ENCODE results near the gene TMIE.
"Not testable (repeated sequence)": the region's sequence is repeated elsewhere in the genome, so short reads cannot be mapped to it uniquely, and the experiment has no call there.

The TMIE gene

DNA sequence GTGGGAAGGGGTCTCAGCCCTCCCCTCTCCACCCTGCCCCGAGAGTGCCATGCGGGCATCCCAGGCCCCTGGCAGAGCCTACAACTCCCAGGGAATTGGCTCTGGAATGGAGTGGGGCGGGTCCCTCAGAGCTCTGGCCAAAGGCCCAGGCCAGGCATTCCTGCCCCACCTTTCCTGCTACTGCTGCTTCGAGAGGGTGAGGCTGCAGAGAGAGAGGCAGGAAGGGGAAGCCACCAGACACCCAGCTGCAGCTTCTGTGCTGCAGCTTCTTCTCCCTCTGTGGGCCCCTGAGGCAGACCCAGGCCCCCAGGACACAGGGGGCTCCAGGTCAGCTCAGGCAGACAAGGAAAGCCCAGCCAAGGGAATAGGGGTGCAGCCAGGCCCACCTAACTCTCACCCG lies 10.4 kb upstream of the TMIE start:
- no peak for DNase-seq

DNA sequence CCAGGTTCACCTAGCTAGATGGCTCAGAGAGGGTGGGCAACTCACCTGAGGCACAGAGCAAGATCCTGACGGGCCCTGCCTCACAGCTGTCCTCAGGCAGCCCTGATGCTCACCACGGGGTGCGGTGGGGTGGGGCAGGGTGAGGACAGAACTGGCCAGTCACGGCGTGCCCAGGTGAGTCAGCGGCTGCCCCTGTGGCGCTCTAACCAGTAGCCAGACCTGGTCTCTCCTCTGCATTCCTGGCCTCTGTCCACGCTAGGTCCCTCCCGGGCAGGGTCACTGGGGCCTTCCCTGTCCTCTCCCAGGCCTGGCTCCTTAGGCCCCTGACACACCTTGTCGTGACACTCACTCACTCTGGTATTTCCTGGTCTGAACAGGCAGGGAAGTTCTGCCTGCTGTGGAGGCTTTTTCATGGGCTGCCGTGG lies 8.6 kb upstream of the TMIE start:
- DNase-seq, result no peak

DNA sequence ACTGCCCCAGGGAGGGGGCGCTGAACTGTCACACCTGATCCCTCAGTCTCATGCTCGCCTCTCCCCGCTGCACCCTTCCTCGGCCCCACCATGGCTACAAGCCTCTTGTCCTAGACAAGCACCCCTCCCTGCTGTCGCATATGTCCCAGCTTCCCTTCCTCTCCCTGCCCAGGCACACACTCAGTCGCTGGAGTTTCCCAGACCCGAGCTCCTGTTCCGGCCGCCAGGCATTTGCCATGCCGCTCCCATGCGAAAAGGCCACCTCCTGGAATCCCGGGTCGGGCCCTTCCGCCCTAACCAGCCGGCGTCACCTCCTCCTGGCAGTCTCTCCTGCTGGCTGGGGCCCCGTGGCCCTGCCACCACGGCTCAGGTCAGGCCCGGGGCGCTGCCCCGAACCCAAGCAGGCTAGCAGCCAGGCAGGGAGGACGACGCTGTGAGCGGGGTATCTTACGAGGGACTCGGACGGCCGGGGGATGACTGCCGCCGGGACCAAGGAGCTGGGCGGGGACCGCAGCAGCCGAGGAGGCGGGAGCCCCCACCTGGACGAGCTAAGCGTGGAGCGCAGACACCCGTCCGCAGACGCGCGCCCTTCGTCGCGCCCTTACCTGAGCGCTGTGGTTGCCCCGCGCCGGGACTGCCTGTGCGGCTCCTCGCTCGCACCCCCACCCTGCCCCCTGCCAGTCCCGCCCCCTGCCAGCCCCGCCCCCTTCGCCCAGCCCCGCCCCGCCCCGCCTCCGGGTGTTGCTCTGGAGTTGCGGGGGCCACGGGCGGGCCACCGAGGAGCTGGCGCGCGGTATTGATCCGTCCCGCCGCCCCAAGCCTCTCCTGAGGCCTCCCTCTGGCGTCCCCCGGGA lies 7.9 kb upstream of the TMIE start, which contains the start of gene ALS2CL:
TSS of gene ALS2CL (minus strand) at position 642 of the 854 bp plus-strand sequence. CDS start 4,239 bp downstream, outside the sequence.
- DNase-seq, result no peak

DNA sequence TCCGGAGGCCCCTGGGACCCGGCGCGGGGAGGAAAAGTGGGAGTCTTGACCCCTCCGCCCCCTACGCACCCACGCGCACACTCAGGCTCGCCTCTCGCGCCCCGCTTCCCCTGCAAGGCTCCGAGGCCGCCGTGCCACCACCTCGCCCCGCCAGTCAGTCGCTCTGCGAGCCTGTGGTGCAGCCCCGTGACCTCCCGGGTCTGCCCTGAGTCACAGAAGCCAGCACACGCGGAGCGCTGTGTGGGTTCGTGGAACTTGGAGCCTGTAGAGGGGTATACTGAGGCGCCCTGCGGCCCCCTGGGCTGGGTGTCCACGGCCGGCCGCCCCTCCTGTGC lies 7.3 kb upstream of the TMIE start:
- no peak for DNase-seq

DNA sequence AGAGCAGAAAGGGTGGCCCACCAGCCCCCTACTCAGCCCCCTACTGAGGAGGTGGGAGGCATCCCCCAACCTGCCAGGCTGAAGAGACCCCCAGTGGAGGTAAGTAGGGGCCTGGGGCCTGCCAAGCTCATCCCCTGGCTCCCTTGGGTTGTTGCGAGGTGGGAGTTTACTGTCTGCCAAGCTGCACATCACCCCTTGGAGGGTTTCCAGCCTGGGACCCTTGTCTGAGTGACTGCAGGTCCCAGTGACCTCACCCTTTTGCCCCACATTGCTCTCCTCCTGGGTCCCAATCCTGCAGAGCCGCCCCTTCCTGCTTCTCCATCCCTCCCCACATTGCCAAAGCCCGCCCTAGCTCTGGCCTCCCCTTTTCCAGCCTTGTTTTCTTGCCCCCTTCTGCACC lies 6.7 kb upstream of the TMIE start:
- DNase-seq, result no peak

DNA sequence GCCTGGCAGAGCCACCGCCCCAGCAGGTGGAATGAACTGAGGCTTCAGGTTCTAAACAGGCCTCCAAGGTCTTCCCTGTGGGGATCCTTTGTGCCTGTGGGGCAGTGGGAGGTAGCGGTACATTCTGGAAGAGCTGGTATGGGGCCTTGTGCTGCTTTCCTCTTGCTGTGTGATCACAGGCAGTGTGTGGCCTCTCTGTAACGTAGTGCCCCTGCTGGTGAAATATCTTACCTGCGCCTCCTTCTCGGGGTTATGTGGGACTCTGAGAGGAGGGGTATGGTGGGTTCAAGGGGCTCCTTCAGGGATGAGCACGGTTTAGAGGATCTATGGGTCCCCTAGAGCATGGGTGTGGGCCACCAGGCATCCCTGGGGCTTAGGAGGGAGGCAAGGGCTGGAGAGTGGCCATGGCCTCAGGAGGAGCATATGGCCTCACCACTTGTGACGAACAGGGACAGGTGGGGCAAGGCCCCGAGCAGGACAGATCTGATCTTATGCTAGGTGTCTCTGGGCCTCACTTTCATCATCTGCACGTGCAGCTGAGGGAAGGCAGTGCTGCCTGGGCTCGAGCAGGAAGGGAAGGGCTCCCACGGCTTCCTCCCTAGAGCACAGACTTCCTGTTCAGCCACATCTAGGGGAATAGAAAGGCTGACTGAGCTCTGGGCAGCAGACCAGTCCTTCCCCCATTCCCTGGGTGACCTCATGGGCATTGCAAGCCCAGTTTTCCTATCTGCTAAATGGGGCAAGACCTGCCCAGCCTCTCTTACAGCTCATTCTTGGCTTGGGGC lies 5.8 kb upstream of the TMIE start:
- no peak for DNase-seq

DNA sequence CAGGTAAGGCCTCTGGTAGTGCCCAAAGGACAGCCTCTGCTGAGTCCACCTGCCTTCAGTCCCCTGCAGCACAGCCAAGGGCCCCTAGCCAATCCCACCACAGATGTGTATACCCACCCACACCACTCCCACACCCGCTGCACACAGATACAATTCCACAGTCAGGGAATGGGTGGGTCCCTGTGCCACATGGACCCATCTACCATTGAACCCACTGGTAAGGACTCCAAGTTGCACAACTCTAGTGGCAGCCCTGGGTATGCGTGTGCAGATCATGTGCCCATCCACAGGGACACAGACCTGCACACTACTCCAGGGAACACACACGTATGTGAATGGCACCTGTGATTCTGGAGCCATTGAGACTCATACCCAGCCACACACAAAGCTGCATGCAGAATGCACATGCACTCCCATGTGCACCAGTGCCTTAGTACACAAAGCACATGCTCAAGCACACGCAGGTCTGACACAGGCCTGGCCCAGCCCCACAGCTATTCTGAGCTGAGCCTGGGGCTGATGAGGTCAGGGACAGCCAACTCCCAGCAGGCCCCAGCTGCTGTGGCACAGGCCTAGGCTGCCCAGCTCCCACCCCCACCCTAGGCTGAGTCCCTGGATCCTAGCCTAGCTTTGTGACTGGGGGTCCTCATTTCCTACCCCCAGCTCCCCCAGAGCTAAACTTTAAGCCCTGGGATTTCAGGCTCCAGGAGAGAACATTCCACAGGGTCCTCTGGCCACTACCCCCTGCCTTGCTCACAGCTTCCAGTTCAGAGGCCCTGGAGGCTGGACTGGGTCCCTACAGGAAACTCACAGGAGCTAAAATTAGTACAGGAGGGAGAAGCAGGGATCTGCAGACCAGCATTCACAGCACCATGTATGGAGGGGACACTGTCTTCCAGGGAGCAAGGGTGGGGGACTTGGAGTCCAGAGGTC lies 5.0 kb upstream of the TMIE start:
- DNase-seq, result no peak

DNA sequence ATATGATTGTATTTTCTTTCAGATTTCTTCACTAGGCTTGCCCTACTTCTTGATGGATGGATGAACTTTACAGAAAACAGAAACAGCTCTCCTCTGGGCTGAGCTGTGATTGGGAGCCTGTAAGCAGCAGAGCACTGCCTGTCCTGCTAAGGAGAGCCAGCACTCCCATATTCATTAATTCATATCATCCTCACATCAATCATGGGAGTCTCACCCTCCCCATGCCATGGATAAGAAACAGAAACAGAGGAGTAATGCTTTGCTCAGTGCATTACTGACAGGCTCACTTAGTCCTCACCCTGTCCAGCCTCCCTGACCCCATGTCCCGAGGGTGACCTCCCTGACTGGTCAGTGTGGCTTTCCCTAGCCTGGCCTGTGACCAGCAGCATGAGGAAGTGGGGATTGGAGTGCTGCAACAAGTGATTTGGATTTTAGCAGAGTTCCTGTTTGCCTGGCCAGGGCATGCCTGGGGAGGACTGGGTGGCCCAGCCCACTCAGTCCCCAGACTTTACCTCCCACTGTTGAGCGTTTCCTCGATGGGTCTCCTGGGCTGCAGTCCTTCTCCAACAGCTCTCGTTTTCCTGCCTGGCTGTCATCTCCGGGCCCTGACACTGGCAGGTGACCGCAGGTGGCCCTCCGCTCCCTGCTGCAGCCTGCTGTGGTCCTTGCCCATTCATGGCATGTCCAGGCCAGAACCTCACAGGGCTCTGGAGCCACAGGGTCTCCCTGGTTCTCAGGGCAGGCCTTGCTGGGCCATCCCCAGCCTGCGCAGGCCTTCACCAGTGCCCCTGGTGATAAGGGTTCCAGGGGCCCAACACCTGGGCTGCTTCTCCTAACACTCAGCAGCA lies 1.3 kb upstream of the TMIE start:
- DNase-seq, result no peak

DNA sequence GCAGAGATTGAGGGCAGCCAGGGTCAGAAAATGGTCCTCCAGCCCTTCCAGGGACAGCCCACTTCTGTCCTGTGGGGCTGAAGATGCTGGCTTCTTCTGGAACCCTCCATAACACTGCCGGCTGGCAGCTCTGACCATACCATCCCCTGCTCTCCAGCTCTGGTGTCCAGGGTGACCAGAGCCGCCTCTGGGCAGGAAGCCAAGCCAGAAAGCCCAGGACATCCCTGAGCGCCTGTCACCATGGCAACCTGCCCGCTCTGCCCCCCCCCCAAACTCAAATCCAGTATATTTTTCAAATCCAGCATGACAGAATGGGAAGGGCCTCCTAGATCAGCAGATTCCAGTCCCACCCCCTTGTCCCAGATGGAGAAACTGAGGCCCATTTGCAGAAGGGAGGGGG lies 420 bp upstream of the TMIE start:
- no peak for DNase-seq

DNA sequence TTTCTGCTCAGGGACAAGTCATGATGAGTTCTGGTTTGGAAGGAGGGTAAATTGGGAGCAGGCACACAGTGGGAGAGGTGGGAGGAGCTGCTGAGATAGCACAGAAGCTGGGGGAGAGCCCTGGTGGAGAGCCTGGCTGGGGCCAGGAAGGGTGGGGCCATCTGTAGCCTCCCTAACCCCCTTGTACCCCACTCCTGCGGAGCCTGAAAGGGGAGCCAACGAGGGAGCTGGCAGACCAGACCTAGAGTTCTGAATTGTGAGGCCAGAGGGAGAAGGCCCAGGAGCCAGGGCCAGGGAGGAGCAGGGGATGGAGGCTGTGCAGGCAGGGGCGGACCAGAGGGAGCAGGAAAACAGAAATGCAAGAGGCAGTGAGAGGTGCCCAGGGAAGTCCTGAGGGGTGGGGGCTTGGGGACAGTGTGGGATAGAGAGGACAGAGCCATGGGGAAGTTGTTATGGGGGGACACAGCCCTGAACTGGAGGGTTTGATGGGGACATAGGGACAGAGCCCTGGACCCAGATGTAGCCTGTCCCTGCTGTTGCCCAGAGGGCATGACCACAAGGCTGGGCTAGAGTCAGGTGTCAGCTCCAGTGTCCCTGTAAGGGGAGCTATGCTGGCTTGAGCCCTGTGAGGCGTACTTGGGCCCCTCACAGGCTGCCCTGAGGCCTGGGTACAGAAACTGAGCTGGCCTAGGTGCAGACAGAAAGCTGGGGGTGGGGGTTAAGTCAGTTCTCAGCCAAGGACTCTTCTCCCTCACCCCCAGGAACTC lies 1.2 kb downstream of the TMIE start:
- DNase-seq, result no peak

DNA sequence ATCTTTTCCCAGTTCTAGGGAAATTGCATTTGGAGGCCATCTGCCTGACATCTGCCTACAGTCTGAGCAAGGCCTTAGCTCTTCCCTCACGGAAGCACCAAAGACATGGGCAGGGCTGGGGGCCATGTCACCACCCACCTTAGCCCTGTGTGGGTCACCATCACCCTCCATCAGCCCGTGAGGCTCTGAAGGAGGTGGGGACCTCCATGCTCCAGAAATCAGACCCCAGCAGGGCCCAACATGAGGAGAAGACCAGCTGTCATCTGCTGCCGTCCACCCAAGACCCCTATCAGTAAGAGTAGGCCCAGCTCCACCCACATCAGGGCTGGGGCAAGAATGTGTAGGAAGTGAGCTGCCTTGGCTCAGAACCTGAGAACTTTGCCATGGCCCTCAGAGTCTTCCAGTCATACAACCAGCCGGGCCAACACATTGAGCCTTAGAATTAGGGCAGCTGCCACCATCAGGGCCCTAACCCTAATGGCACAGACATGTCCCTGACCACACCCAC lies 1.9 kb downstream of the TMIE start:
- DNase-seq, result no peak

DNA sequence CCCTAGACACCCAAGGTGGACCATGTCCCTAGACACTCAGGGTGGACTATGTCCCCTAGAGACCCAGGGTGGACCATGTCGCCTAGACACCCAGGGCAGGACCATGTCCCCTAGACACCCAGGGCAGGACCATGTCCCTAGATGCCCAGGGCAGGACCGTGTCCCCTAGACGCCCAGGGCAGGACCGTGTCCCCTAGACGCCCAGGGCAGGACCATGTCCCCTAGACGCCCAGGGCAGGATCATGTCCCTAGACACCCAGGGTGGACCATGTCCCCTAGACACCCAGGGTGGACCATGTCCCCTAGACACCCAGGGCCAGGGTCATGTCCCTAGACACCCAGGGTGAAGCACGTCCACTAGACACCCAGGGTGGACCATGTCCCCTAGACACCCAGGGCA lies 3.2 kb downstream of the TMIE start:
- DNase-seq, result not testable (repeated sequence)

DNA sequence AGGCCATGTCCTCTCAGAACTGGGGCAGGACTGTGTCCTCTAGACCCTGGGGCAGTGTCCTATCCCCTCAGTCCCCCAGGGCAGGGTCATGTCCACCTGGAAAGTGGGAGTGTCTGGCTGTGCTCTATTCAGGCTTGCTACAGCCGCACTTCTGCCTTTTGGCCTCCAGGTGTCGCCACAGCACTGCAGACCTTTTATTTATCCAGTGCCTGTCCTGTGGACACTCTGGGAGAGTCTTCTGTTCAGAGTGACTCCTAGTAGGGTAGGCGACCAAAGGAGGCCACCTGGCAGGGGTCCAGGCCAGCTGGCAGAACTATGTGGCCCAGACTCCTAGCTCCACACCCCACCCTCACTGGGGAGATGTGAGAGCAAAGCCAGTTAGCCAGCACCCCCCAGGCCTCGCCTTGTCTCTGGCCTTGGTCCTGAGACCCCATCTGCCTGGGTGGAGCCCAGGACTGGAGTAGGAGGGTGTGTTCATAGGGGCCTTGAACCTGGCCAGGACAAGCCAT lies 3.9 kb downstream of the TMIE start:
- peak; percentile 22 for DNase-seq

DNA sequence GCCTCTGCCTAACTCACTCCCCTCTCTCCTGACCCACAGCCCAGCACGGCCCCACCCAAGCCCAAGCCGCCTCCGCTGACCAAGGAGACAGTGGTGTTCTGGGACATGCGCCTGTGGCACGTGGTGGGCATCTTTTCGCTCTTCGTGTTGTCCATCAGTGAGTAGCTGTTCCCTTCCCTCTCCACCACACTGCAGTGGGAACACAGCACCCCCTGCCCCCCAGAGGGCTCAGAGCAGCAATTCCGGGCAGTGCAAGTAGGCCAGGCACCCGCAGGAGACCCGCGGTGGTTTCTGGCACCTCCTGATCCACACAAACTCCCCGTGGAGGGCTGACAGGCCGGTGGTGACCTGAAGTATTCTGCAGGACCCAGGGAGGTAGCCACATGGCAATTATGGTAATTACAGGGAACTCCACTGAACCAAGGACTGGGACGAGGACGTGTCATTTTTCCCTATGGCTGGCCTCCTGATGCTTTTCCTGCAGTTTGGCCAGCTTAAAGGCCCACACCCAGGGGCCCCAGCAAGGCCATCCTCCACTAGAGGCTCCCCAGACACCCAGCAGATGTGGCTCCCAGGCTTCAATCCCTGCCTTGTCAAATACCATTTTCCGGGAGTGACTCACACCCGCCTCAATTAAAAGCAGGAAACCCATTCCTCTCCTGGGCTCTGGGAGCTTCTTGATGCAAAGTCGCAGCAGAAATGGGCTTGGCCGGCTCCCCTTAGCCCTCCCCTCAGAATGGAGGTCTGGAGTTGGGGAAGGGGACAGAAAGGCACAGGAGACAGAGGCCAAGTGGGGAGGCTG lies 4.8 kb downstream of the TMIE start:
- no peak for DNase-seq

DNA sequence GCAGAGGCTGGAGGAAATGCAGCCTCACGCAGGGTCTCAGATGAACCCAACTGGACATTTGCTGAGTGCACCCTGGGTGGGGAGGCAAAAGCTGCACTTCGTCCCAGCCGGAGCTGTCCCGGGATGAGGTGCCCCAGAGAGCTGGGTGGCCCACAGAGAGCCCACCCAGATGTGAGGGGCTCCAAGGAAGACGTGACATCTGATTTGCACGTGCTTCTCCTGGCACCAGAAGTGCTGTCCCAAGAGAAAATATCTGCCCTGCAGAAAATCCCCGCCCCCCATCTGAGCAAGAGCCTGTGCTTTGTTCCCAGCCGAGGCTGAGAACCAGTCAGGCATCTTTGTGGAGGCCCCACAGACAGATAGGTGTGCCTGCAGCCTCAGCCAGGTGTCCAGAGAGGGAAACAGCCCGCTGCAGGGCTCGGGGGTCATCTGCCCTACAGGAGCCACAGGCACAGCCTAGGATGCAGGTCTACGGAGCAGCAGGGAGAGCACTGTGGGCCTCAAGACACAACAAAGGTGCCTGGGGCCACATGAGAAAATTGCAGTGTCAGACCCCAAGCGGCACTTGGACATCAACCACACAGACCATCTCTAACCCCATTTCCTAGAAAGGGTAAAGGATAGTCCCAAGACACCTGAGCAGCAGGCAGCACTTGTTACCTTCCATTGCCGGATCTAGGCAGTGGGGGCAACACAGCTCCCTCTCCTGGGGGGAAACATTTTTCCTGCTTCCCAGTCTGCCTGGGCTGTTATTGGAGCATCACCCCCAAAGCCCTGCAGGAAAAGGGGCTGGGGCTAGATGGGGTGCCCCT lies 5.8 kb downstream of the TMIE start:
- DNase-seq, result no peak

DNA sequence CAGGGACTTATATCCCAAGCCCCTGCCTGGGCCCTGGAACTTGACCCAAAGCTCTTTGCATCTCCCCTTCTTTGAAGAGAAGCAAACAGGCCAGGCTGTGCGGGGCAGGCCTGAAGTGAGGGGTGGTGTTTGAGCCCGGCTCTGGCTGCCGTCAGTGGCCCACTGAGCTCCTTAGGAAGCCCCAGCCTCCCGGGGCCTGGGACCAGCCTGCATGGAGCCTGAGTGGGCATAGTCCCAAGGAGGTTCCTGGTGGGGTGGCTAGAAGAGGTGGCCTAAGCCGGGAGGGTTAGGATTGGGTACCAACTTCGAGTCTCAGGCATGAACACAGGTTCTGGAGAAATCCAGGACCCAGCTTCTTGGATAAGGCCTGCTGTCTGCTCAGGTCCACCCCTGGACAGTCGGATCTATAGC lies 6.4 kb downstream of the TMIE start:
- no peak for DNase-seq

DNA sequence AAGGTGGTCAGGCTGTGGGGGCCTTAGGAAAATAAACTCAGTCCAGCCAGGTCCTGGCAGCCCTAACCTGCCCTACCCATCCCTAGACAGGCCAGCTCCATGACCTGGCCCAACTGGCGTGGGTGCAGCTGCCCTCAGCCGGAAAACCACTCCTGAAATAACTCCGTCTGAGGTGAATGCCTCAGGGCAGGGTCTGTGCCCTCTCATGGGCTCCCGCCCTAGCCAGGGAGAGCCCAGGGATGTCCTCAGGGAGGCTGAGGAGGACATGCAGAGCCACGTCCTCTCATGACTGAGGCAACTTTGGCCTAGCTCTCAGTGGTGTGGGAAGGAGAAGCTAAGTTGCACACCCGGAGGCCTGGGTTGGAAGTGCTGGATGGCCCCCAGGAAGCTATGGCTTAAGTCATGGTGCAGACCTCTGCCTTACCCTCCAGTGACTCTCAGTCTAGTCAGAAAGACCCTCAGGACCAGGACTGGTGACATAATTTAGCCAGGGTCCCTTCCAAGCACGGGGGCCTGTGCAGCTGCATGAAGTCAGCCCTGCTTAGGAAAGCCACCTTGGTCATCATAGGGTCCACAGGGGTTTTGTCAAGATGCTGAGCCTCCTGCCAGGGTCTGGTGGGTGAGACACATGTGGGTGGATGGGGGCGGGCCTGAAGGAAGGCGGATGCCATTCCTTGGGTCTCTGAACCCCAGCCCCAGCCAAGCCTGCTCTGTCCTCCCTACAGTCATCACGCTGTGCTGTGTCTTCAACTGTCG lies 7.4 kb downstream of the TMIE start:
- DNase-seq, result no peak

DNA sequence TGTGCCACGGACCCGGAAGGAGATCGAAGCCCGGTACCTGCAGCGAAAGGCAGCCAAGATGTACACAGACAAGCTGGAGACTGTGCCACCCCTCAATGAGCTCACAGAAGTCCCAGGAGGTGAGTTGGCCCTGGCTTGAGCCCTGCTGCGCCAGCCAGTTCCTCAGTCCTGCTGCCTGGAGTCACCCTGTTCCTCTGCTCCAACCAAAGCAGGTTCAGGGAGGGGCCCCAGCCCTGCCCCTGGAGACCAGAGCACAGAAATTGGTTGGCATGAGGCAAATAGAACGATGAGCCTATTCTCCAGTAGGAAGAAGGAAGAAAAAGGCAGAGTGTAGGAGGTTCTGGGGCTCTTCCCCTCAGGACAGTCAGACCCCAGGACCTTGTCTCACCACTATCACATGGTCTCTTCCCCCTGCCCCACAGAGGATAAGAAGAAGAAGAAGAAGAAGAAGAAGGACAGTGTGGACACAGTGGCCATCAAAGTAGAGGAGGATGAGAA lies 8.0 kb downstream of the TMIE start:
- no peak for DNase-seq

All from GOT3 (cell line).